ENCODE results near the gene SMAGP.

The SMAGP gene

DNA sequence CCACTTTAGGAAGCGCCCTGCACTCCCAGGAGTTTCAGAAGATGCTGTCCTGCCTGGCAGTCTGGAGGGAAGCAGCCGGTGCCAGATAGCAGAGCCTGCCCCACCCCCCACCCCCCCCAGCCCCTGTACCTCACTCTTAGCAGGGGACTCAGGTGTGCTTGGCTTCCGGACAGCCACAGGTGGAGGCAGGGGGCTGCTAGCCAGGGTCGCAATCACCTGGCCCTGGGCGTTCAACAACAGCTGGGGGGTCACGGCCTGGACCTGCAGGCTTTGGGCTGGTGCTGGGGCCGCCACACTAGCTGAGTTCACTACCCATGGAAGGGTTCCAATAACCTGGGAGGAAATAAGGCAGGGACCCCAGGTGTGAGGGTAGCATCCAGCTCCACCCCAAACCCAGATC is 74.4 kb downstream of the SMAGP start:
- no CpG with 5 or more reads among the region's 7 CpGs for WGBS (ENCODE audit: extremely low coverage, insufficient coverage, insufficient read length)
- H2BK12ac ChIP-seq (ENCODE audit: low read length): no peak overlapping the region
- no peaks in the 10 kb centered on the region for H3K9me3 ChIP-seq (ENCODE audit: insufficient read depth, low read depth, low read length)
- no peak overlapping the region for H3K14ac ChIP-seq (ENCODE audit: low read length)
- H3K36me3 ChIP-seq (ENCODE audit: control insufficient read depth in 1 of 2, insufficient read depth in 2 of 2, low read length in 2 of 2): no peaks in the 10 kb centered on the region
- no peak overlapping the region for H3K4me3 ChIP-seq (ENCODE audit: low read depth, low read length)
- no peaks in the 10 kb centered on the region for H3K79me1 ChIP-seq (ENCODE audit: low read length)
- H3K4ac ChIP-seq (ENCODE audit: low read depth, low read length): no peak overlapping the region
- H2AK5ac ChIP-seq (ENCODE audit: low read length): no peak overlapping the region
- H3K4me2 ChIP-seq (ENCODE audit: low read length): no peak overlapping the region
- H3K4me1 ChIP-seq (ENCODE audit: control insufficient read depth in 1 of 2, insufficient read depth in 2 of 2, low read length in 2 of 2): no peaks in the 10 kb centered on the region
- no peak overlapping the region for H3K27ac ChIP-seq (ENCODE audit: low read depth, low read length)
- no peaks in the 10 kb centered on the region for H3K79me2 ChIP-seq (ENCODE audit: control insufficient read depth, insufficient read depth, low read length, poor library complexity)
- H4K12ac ChIP-seq (ENCODE audit: low read depth, low read length): no peak overlapping the region
- H4K91ac ChIP-seq (ENCODE audit: low read depth, low read length): no peak overlapping the region
- H4K8ac ChIP-seq (ENCODE audit: low read depth, low read length): no peak overlapping the region
- H3K23ac ChIP-seq (ENCODE audit: low read length): no peak overlapping the region
- no peak for DNase-seq
- H3K27me3 ChIP-seq (ENCODE audit: insufficient read depth, low read length): no peaks in the 10 kb centered on the region
- no peak overlapping the region for H2BK120ac ChIP-seq (ENCODE audit: insufficient read depth, low read length, poor library complexity)
- no peak overlapping the region for H2AFZ ChIP-seq (ENCODE audit: insufficient read depth, low read length, poor library complexity)
- H3K9ac ChIP-seq (ENCODE audit: low read length): no peak overlapping the region
- H3K18ac ChIP-seq (ENCODE audit: low read length): no peak overlapping the region
- H2BK5ac ChIP-seq (ENCODE audit: low read depth, low read length, poor library complexity): no peak overlapping the region
